HG03139 (cell line): Measurements from ENCODE around the gene ARHGAP40.
A peak's percentile ranks its signal among the peaks of the same experiment; 100 is the strongest.

Source experiments
- ATAC-seq: cut with Tn5 transposase; IDR thresholded peaks from one replicate; pipeline ENCODE4 v1.9.1; 2021; ENCODE audit not compliant: unreplicated experiment

ARHGAP40 gene

DNA sequence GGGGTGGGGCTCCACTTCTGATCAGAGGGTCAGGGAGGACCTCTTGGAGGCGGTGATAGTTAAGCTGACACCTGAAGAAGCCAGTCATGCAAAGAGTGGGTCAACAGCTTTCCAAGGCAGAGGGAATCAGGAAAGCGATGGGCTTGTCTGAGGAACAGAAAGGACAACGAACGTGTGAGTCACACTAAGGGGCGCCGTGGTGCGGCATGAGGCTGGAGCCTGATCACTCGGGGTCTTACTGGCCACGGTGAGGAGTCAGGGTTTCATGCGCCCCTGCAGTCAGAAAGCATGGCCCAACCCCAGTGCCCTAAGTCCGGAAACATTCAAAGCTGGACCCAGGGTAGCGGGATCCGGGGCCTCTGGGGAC is 72.1 kb downstream of the ARHGAP40 start:
- ATAC-seq = no peak

DNA sequence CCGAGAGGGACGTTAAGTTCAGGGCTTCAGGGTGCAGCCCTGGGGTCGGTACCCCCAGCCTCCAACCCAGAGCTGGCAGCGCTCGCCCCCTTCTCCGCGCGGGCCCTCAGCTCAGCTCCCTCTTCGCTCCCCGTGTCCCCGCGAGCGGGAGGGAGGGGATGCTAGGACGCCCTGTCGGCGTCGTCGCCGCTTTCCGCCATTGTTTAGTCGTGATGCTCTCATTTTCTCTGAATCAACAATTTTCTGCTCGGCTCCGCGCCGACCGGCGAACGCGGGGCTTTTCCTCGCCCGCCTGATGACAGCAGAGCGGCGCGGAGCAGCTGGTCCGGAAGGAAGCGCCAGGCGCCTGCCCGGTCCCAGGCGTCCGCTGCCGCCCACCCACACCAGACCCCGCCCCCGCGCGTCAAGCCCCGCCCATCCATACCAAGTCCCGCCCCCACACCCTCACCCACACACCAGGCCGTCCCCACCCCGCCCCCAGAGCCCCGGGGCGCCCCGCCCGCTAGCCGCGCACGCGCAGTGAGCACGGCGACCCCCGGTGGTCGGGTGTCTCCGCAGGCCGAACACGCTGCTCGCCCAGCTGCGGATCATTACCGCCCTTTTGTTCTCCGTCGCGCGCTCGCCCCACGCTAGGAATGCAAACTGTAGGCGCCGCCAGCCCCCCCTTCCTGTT is 72.6 kb downstream of the ARHGAP40 start:
- ATAC-seq = peak; percentile 72

DNA sequence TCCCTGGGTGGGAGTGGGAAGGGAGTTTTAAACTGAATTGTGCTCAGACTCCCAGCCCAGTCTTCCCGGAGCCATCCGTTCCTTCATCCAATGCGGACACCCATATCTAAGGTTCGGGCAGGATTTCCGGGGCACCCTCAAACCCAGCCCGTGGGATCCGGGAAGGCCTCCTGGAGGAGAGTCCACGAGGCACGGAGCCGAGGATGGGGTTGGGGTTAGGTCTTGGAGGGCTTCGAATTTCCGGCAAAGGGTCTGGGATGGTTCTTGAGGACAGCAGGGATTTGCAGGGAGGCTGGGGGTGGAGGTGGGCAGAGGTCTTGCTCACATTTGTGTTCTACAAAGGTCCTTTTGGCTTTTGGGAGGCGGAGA is 73.1 kb downstream of the ARHGAP40 start:
- ATAC-seq = no peak

DNA sequence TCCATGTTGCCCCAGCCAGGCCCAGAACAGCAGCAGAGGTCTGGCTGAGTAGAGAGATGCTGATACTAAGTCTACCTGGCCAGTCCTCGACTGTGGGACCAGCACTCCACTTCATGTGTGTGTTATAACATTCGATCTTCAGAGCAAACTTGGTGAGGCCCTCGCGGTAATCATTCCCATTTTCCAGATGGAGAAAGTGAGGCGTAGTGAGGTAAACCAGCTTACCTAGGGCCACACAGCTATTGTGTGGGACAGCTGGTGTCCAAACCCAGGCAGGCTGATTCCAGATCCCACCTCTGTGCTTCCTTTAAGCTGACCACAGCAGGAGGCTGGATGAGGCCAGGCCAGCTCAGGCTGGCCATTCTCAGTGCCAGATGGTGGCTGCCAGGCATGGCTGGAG is 75.0 kb downstream of the ARHGAP40 start:
- ATAC-seq = no peak

DNA sequence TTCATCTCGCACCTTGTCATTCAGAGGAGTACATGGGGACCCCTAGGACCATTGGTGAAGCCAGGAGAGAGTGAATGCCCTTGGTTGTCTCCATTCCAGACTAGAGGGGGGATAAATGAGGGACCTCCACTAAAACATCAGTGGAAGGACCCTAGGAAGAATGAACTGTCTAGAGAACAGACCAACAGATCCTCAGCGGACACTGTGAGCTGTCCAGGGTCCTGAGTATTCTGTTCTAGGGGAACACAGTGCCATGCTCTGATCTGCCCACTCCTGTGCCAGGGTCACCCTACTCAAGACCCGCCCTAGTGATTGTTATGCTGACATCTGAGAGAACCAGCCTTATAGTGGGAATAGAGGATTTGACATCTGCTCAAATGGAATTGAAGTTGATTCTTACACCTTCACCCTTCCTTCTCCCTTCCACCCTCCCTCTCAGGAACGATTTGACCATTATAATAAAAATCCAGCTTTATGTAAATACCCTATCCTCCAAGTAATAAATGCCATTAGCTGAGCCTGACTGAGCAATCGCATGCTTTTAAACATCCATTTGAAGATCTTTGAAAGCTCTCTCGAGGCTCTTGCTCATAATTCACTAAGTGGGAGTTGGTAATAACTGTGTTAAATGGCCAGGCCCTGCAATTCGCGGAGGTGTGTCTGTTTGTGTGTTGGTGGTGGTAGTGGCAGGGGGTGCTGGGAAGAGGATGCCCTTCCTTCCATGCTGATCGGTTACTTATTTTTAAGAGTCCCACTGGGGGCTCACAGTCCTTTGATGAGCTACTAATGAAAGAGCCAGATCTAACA is 79.1 kb downstream of the ARHGAP40 start:
- no peak for ATAC-seq

DNA sequence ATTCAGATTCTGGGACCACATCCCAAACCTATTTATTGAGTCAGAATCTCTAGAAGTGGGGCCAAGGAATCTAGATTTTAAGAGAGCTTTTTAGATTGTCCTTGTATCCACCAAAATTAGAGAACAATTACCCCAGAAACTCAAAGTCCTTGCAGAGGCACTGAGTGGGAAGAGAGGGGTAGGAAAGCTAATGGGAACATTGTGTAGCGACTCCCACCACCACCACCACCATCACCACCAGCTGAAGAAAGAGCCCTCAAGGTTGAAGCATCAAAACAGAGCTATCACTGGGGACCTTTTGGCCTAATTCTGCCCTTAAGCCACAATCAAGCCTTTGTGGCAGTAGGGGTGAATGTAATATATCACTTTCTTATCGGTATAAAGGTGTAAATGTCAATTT is 83.7 kb downstream of the ARHGAP40 start:
- ATAC-seq = no peak

DNA sequence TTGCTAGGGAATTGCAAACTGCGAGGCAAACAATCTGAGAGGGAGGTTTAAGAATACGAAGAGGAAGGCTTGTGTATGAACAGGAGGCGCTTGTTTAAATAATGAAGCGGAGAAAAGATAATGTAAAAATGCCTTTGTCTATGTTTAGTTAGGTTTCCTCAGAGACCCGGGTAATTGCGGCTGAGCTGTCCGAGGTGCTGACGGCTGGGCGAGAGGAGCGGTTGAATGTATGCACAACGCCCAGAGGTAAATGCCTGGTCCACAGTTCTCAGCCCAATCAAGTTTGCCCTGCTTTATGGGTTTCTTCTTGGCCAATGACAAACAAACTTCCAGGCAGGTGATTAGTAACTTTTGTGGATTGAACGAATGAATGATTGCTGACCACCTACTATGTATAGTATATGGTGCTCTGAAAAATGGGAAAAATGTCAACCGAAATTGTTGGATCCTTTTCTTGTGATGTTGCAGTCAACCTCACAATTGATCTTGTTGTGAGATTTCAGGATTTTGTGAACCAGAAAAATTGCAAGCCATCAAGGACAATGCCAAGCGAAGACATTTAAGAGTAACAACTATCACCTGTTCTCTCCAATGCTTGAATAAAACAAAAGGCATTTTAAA is 84.4 kb downstream of the ARHGAP40 start:
- ATAC-seq = no peak

DNA sequence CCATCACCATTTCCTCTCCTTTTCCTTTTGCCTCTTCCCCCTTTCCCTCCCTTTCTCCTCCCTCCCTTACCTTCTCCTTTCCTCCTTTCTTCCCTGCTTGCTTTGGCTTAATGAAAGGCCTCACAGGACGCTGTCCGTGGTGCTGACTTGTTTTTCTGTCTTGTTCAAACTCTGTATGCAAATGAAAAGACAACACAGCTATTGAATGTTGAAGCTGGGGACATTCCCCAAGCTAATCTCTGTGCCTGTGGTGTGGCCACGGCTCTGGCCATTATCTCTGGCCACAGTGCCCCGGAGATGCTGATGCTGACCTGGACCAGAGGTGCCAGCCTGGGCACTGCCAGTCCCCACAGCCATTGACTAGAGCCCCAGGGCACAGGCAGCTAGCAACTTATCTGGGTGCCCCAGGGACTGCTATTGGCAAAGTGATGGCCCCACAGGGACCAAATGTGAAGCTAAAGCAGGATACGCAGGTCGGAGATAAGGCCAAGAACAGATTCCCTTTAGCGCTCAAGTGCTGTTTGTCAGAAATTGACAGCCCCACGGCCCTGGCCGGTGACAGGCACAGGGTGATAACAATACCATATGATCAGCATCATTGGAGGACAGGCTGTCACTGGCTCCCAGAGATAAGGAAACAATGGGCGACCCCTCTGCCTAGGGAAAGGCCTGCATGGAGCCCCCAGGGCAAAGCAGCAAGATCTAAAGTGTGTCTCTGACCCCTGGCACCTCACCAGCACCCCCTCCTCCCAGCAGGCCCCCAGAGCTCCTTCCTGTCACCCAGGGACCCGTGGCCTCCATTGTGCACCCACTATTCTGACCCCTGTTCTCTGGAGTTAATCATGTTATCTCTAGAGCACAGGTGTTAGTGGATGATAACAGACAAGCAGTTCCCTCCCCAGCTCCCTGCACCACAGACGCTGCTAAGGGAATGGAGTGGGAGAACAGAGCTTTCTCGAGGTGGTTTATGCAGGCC is 91.1 kb downstream of the ARHGAP40 start:
- no peak for ATAC-seq

DNA sequence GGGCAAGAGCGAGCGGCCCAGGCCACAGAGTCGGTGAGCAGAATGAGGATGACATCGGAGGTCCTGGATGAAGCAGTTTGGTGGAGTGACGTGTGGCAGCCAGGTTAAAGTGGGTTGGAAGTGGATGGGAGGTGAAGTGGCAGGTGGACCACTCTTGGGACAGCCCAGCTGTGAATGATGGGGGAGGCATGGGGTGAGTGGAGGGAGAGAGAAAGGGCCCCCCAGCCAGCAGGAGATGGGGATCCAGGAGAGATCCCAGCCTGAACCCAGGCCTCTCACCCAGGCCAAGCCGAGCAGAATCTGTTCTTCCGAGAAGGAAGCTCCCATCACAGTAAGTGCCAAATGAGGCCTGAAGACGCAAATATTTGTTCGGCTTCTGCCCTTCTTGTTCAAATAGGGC is 95.7 kb downstream of the ARHGAP40 start:
- no peak for ATAC-seq

DNA sequence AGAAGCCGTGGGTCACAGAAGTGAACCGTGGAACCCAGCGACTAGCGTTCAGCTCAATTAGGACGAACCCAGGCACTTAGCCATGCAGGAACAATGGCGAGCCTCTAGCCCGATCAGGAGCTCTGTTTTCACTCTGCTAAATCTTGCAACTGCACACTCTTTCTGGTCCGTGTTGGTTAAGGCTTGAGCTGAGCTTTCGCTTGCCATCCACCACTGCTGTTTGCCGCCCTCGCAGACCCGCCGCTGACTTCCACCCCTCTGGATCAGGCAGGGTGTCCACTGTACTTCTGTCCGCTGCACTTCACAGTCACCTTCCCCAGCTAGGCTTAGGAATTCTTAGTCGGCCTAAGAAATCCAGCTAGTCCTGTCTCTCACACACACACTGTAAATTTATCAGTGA is 96.9 kb downstream of the ARHGAP40 start:
- no peak for ATAC-seq

DNA sequence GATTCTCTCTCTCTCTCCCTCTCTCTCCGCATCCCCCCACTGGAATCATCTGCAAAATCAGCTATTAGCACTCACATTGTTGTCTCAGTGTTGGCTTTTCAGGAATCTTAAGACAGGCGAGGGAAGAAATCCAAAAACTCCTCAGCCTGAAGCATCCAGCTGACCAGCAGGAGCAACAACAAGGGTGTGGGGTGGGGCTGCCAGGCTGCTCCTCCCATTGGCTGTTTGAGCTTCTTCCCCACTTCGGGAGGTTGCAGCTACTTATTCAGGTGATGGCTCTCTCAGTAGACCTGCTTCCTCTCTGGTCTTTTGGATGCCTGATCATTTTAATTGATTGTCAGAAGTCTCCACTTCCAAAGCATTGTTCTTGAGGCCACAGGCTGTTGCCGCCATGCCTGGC is 98.5 kb downstream of the ARHGAP40 start:
- ATAC-seq = no peak
